ENCODE measurements around the gene PRKCZ. TPM values are rescaled to one million over a fixed set of nuclear protein-coding genes. Genes with fewer than 3 reads are reported as not detected.

Gene PRKCZ
- total RNA-seq, 2 donors from 2014 or later: 50.4 to 72.2 TPM

GRCh38 chr1:2039251-2039650 lies 11.0 kb upstream of the PRKCZ start:
- no peaks in the 10 kb centered on the region for H3K4me1 ChIP-seq
- H3K27ac ChIP-seq: no peak overlapping the region
- H3K9me3 ChIP-seq: no peaks in the 10 kb centered on the region
- no peak overlapping the region for H3K9ac ChIP-seq (ENCODE audit: low read depth in 2 of 2, low read length in 2 of 2)
- intact Hi-C loops (cut with DNase I): loop anchor here (5.0 kb wide), 1 partner anchor 77 kb away; no protein-coding TSS in a partner anchor
- H3K4me3 ChIP-seq: no peak overlapping the region
- no peak for DNase-seq
- TF ChIP-seq CTCF (IDR thresholded peaks at IDR 0.05): no peak
- no peaks in the 10 kb centered on the region for H3K27me3 ChIP-seq
- no peaks in the 10 kb centered on the region for H3K36me3 ChIP-seq

- no peak overlapping the region for H3K9ac ChIP-seq (ENCODE audit: low read depth in 2 of 2, low read length in 2 of 2)
- H3K4me3 ChIP-seq: no peak overlapping the region
- no peak for TF ChIP-seq CTCF (IDR thresholded peaks at IDR 0.05)
- peaks cover 4% of the 10 kb centered on the region for H3K27me3 ChIP-seq
- no peak for DNase-seq
- H3K9me3 ChIP-seq: no peaks in the 10 kb centered on the region
- H3K4me1 ChIP-seq: peaks cover 5% of the 10 kb centered on the region
- no peaks in the 10 kb centered on the region for H3K36me3 ChIP-seq
- intact Hi-C loops (cut with DNase I): loop anchor here (5.0 kb wide), 1 partner anchor 99 kb away; no protein-coding TSS in a partner anchor
- no peak overlapping the region for H3K27ac ChIP-seq
Observed at GRCh38 chr1:2041305-2041704, 8.9 kb upstream of the PRKCZ start.

- Histone ChIP-seq H3K9ac (ENCODE audit: low read depth in 2 of 2, low read length in 2 of 2) (no peak overlapping the region), H3K4me1 (peaks cover 5% of the 10 kb centered on the region), H3K36me3 (no peaks in the 10 kb centered on the region), H3K27me3 (peaks cover 4% of the 10 kb centered on the region), H3K9me3 (no peaks in the 10 kb centered on the region), H3K27ac (no peak overlapping the region), H3K4me3 (no peak overlapping the region)
- no peak for DNase-seq
- TF ChIP-seq CTCF (IDR thresholded peaks at IDR 0.05): no peak
- intact Hi-C loops (cut with DNase I): loop anchor here (5.0 kb wide), 1 partner anchor 100 kb away; no protein-coding TSS in a partner anchor
Observed at GRCh38 chr1:2041887-2042286, 8.3 kb upstream of the PRKCZ start.

GRCh38 chr1:2042830-2043773 lies 7.1 kb upstream of the PRKCZ start:
- Histone ChIP-seq H3K4me1 (peaks cover 9% of the 10 kb centered on the region), H3K9me3 (no peaks in the 10 kb centered on the region), H3K36me3 (no peaks in the 10 kb centered on the region), H3K4me3 (no peak overlapping the region), H3K27me3 (peaks cover 4% of the 10 kb centered on the region), H3K9ac (ENCODE audit: low read depth in 2 of 2, low read length in 2 of 2) (no peak overlapping the region), H3K27ac (no peak overlapping the region)
- peak; percentile 69 for DNase-seq
- intact Hi-C loops (cut with DNase I): loop anchor here (5.0 kb wide), 1 partner anchor 101 kb away; no protein-coding TSS in a partner anchor
- no peak for TF ChIP-seq CTCF (IDR thresholded peaks at IDR 0.05)

GRCh38 chr1:2043886-2044285 lies 6.3 kb upstream of the PRKCZ start:
- H3K36me3 ChIP-seq: no peaks in the 10 kb centered on the region
- H3K27ac ChIP-seq: no peak overlapping the region
- H3K4me3 ChIP-seq: no peak overlapping the region
- TF ChIP-seq CTCF (IDR thresholded peaks at IDR 0.05): no peak
- H3K9ac ChIP-seq (ENCODE audit: low read depth in 2 of 2, low read length in 2 of 2): no peak overlapping the region
- H3K27me3 ChIP-seq: peaks cover 4% of the 10 kb centered on the region
- no peak for DNase-seq
- H3K4me1 ChIP-seq: peaks cover 12% of the 10 kb centered on the region
- no peaks in the 10 kb centered on the region for H3K9me3 ChIP-seq
- intact Hi-C loops (cut with DNase I): loop anchor here (5.0 kb wide), 1 partner anchor 102 kb away; no protein-coding TSS in a partner anchor

Data from colonic mucosa (tissue), 4 donors.